HEK293T (cell line): Measurements from ENCODE around the gene FADS1.

Experiments used
- ARNT ChIP-seq: fragments of 450-650 bp; IDR thresholded peaks from 2 replicates; pipeline ENCODE4 v1.6.1; 2017; ENCODE audit warnings: mild to moderate bottlenecking
- FOXM1 ChIP-seq: fragments of 450-650 bp; IDR thresholded peaks from 2 replicates; pipeline ENCODE4 v1.6.1; 2017; ENCODE audit warnings: mild to moderate bottlenecking, borderline replicate concordance

DNA sequence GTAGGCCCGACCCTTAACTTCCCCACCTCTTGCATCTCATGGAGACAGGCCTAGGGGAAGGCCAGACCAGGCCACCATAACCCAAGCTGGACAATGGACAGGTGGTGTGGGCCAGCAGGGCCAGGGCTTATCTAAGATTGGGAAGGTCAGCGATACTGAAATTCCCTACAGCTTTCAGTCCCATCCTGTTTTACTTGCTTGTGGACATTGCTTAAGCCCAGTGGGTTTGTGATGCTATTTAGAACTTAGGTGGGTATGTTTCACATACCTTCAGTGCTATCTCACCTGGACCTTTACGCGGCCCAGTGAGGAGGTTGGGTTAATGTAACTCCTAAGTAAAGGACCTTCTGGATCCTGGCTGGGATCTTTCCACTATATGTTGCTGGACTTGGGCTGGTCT lies 13.0 kb upstream of the FADS1 start:
- TF ChIP-seq FOXM1 (no peak), ARNT (no peak)
